Fibroblast of skin of right quadriceps (primary cell): ENCODE measurements around the gene ACADSB.

Experiments
- DNase-seq: peaks from one replicate; pipeline ENCODE4 v3.0.0-alpha.2; 2013

Gene ACADSB

GRCh38 chr10:123103944-123104343 lies 95.1 kb downstream of the ACADSB start:
- DNase-seq = no peak
